Gastroesophageal sphincter (tissue), 4 donors: Measurements from ENCODE around the gene AGAP6. TPM values are rescaled to one million over a fixed set of nuclear protein-coding genes. Genes with fewer than 3 reads are reported as not detected.
"Not testable (repeated sequence)": the region's sequence is repeated elsewhere in the genome, so short reads cannot be mapped to it uniquely, and the experiment has no call there.

ENCODE experiments used
- ATAC-seq: fragments of 150-250 bp; one replicate; pipeline ENCODE4 v1.9.1; 2016; ENCODE audit warnings: mild to moderate bottlenecking, moderate library complexity
- H3K27ac ChIP-seq, 4 donors: fragments of 200-600 bp; sonication (generic) in 3 of 4; 1 replicate in 3 of 4; 2 replicates in 1 of 4; pipeline ENCODE4 v1.5.1; 2016 to 2019
- H3K27me3 ChIP-seq: fragments of 200-600 bp; sonication (generic); one replicate; pipeline ENCODE4 v1.5.1; 2019
- H3K36me3 ChIP-seq, 2 donors: fragments of 200-600 bp; sonication (generic); one replicate each; pipeline ENCODE4 v1.5.1; 2019; ENCODE audit warnings: control low read depth in 1 of 2
- H3K4me1 ChIP-seq, 3 donors: fragments of 200-600 bp; sonication (generic); 1 replicate in 2 of 3; 2 replicates in 1 of 3; pipeline ENCODE4 v1.5.1; 2016 to 2019; ENCODE audit warnings: control low read depth in 2 of 3
- H3K4me3 ChIP-seq, 2 donors: fragments of 200-600 bp; sonication (generic); one replicate each; pipeline ENCODE4 v1.5.1; 2019; ENCODE audit warnings: mild to moderate bottlenecking in 1 of 2, moderate library complexity in 1 of 2
- H3K9me3 ChIP-seq, 3 donors: fragments of 200-600 bp; sonication (generic); one replicate each; pipeline ENCODE4 v1.5.1; 2017 to 2019; ENCODE audit warnings: control low read depth in 2 of 3
- CTCF ChIP-seq, 4 experiments: fragments of 200-600 bp in 2 of 4; fragments of 450-650 bp in 2 of 4; sonication (generic) in 1 of 4; IDR thresholded peaks; one replicate each; pipeline ENCODE4 v1.5.1; 2017 to 2019; ENCODE audit warnings: antibody characterized with exemption in 4 of 4, mild to moderate bottlenecking in 2 of 4, moderate library complexity in 2 of 4
- EP300 ChIP-seq: sonication (generic); formaldehyde crosslinking; IDR thresholded peaks from one replicate; pipeline ENCODE4 v1.6.1; 2017; ENCODE audit warnings: antibody characterized with exemption, mild to moderate bottlenecking
- POLR2A ChIP-seq, 2 donors: fragments of 450-650 bp; IDR thresholded peaks; one replicate each; pipeline ENCODE4 v1.6.1; 2017; ENCODE audit warnings: antibody characterized with exemption in 2 of 2, mild to moderate bottlenecking in 2 of 2, moderate library complexity in 1 of 2
- POLR2AphosphoS5 ChIP-seq: sonication (generic); formaldehyde crosslinking; IDR thresholded peaks from one replicate; pipeline ENCODE4 v1.6.1; 2017; ENCODE audit warnings: antibody characterized with exemption
- WGBS, 2 donors: methylation state at CpG; one replicate each; pipeline ENCODE4 v1.1.5; 2018; ENCODE audit warnings: low coverage in 1 of 2; 5-methylcytosine and 5-hydroxymethylcytosine counted together
- total RNA-seq, 4 donors: library from RNA; depleted of rRNA; stranded (reverse); fragments of >200 nt; gene quantifications; one replicate each; pipeline ENCODE4 v1.1.0, GENCODE V29; 2016

AGAP6 gene
- total RNA-seq, 4 donors from 2014 or later: 4.4 to 19.7 (median 11.4) TPM

GRCh38 chr10:50025627-50026026, 37.4 kb downstream of the AGAP6 start:
- Histone ChIP-seq H3K27me3 (peaks cover 25% of the 10 kb centered on the region), H3K9me3 (no peaks in the 10 kb centered on the region), H3K36me3 (no peaks in the 10 kb centered on the region), H3K4me3 (no peak overlapping the region), H3K27ac (no peak overlapping the region), H3K4me1 (no peaks in the 10 kb centered on the region)
- ATAC-seq: no peak
- TF ChIP-seq EP300: no peak
- TF ChIP-seq POLR2AphosphoS5: no peak
- no peak for TF ChIP-seq POLR2A (IDR thresholded peaks at IDR 0.05)
- TF ChIP-seq CTCF (IDR thresholded peaks at IDR 0.05): no peak
- 93% methylated on average over 6 of the region's 14 CpGs; no CpG with 5 or more reads in 1 of the 2 donors for WGBS, 2 donors

- no peaks in the 10 kb centered on the region for H3K36me3 ChIP-seq
- WGBS, 2 donors: no CpG with 5 or more reads among the region's 13 CpGs
- ATAC-seq: no peak
These were observed 39.0 kb downstream of the AGAP6 start for GRCh38 chr10:50027195-50027594.

GRCh38 chr10:50033481-50033880, 45.3 kb downstream of the AGAP6 start:
- 56 to 83% methylated on average over 1 to 3 of the region's 3 CpGs for WGBS, 2 donors
- no peaks in the 10 kb centered on the region for H3K36me3 ChIP-seq
- no peaks in the 10 kb centered on the region for H3K4me1 ChIP-seq
- no peaks in the 10 kb centered on the region for H3K27me3 ChIP-seq
- TF ChIP-seq CTCF (IDR thresholded peaks at IDR 0.05) (no peak), POLR2A (IDR thresholded peaks at IDR 0.05) (no peak), EP300 (no peak), POLR2AphosphoS5 (no peak)
- no peak for ATAC-seq
- H3K9me3 ChIP-seq: no peaks in the 10 kb centered on the region
- no peak overlapping the region for H3K4me3 ChIP-seq
- no peak overlapping the region for H3K27ac ChIP-seq

More at GRCh38 chr10:50027195-50027594, 39.0 kb downstream of the AGAP6 start:
- H3K4me1 ChIP-seq: no peaks in the 10 kb centered on the region
- no peak overlapping the region for H3K27ac ChIP-seq
- H3K27me3 ChIP-seq: peaks cover 25% of the 10 kb centered on the region
- H3K9me3 ChIP-seq: no peaks in the 10 kb centered on the region
- TF ChIP-seq POLR2A (IDR thresholded peaks at IDR 0.05) (no peak), POLR2AphosphoS5 (no peak), CTCF (IDR thresholded peaks at IDR 0.05) (no peak), EP300 (no peak)
- no peak overlapping the region for H3K4me3 ChIP-seq

- not testable (repeated sequence) for H3K36me3 ChIP-seq, H3K27ac ChIP-seq, H3K9me3 ChIP-seq, H3K4me1 ChIP-seq, H3K4me3 ChIP-seq, H3K27me3 ChIP-seq, ATAC-seq
- WGBS, 2 donors: 47% methylated on average over 3 of the region's 4 CpGs; no CpG with 5 or more reads in 1 of the 2 donors
These were observed 47.1 kb downstream of the AGAP6 start for GRCh38 chr10:50035337-50035736.

GRCh38 chr10:50044941-50045664, 56.9 kb downstream of the AGAP6 start:
- H3K27me3 ChIP-seq: no peaks in the 10 kb centered on the region
- WGBS, 2 donors: 36 to 56% methylated on average over 2 to 5 of the region's 5 CpGs

GRCh38 chr10:50046457-50046856, 58.3 kb downstream of the AGAP6 start:
- not testable (repeated sequence) for H3K4me3 ChIP-seq, H3K4me1 ChIP-seq, H3K36me3 ChIP-seq, ATAC-seq, H3K9me3 ChIP-seq, H3K27me3 ChIP-seq, H3K27ac ChIP-seq
- WGBS, 2 donors: 74 to 83% methylated on average over 5 of the region's 9 CpGs

More at GRCh38 chr10:50044941-50045664, 56.9 kb downstream of the AGAP6 start:
- Histone ChIP-seq H3K27ac (no peak overlapping the region), H3K4me1 (no peaks in the 10 kb centered on the region), H3K36me3 (no peaks in the 10 kb centered on the region), H3K4me3 (no peak overlapping the region), H3K9me3 (no peaks in the 10 kb centered on the region)
- no peak for ATAC-seq
- TF ChIP-seq EP300 (no peak), POLR2AphosphoS5 (no peak), CTCF (IDR thresholded peaks at IDR 0.05) (no peak), POLR2A (IDR thresholded peaks at IDR 0.05) (no peak)

- not testable (repeated sequence) for H3K9me3 ChIP-seq, H3K27ac ChIP-seq, H3K27me3 ChIP-seq, H3K4me3 ChIP-seq, H3K4me1 ChIP-seq, H3K36me3 ChIP-seq, ATAC-seq
- WGBS, 2 donors: 60 to 76% methylated on average over 3 of the region's 5 CpGs
These were observed 59.4 kb downstream of the AGAP6 start for GRCh38 chr10:50047594-50047993.

- H3K36me3 ChIP-seq, H3K27ac ChIP-seq, H3K27me3 ChIP-seq, H3K9me3 ChIP-seq, H3K4me3 ChIP-seq, ATAC-seq, H3K4me1 ChIP-seq: not testable (repeated sequence)
- 56 to 65% methylated on average over 2 to 3 of the region's 3 CpGs for WGBS, 2 donors
These were observed 63.9 kb downstream of the AGAP6 start for GRCh38 chr10:50051995-50052660.
